ENCODE measurements around the gene TMEM238L. TPM values are rescaled to one million over a fixed set of nuclear protein-coding genes. Genes with fewer than 3 reads are reported as not detected.

The TMEM238L gene
- total and polyA plus RNA-seq, 2 donors (not counting 3 experiments of a cell fraction or from before 2014, with no cell fraction given): not detected

- dilution Hi-C loops (cut with MboI; ENCODE audit: extremely low pct_ligation_motif_present, low sequenced_read_pairs) (no loop called here), intact Hi-C loops (cut with micrococcal nuclease) (no loop called here)
- no peaks in the 10 kb centered on the region for H3K79me2 ChIP-seq (ENCODE audit: control insufficient read depth, insufficient read depth, low read length)
- no peak for FAIRE-seq
- ChIA-PET POLR2A (no interaction called here), CTCF (no interaction called here)
- no peaks in the 10 kb centered on the region for H3K9me3 ChIP-seq (replicated peaks; ENCODE audit: control insufficient read depth, insufficient read depth, low read length)
- DNase-seq (ENCODE audit: low read depth, low spot score): no peak
- no peaks in the 10 kb centered on the region for H3K4me1 ChIP-seq (ENCODE audit: control insufficient read depth, extremely low read depth, insufficient read depth, low read length)
- no peaks in the 10 kb centered on the region for H4K20me1 ChIP-seq (replicated peaks; ENCODE audit: control insufficient read depth, extremely low read depth, insufficient read depth, low read length)
- TF ChIP-seq POLR2AphosphoS5 (IDR thresholded peaks at IDR 0.05; ENCODE audit: insufficient read depth, low read depth, low read length) (no peak), EZH2 (IDR thresholded peaks at IDR 0.05; ENCODE audit: borderline replicate concordance, low read depth, low read length, severe bottlenecking) (no peak), POLR2A (IDR thresholded peaks at IDR 0.05; ENCODE audit: low read depth, low read length) (no peak), GATA2 (IDR thresholded peaks at IDR 0.05; ENCODE audit: insufficient read depth, insufficient read length, low read depth, low read length) (no peak), FOS (IDR thresholded peaks at IDR 0.05; ENCODE audit: borderline replicate concordance, insufficient read depth, low read length) (no peak), MYC (IDR thresholded peaks at IDR 0.05; ENCODE audit: low read depth, low read length) (no peak), CTCF (IDR thresholded peaks at IDR 0.05; ENCODE audit: extremely low read depth in 1 of 2, insufficient read depth in 1 of 2, low read depth in 1 of 2, low read length in 2 of 2) (no peak), MAX (IDR thresholded peaks at IDR 0.05; ENCODE audit: insufficient read depth, insufficient read length) (no peak), JUN (IDR thresholded peaks at IDR 0.05; ENCODE audit: borderline replicate concordance, insufficient read depth, insufficient read length, low read depth) (no peak)
- no peak overlapping the region for H3K4me3 ChIP-seq (replicated peaks in 1 of 3; ENCODE audit: insufficient read depth in 1 of 3, low read depth in 1 of 3, low read length in 3 of 3)
- BruUV-seq (replicated peaks): no TSS peak
- no peaks in the 10 kb centered on the region for H3K36me3 ChIP-seq (ENCODE audit: control insufficient read depth in 2 of 2, extremely low read depth in 1 of 2, insufficient read depth in 2 of 2, low read length in 2 of 2)
- no peaks in the 10 kb centered on the region for H3K27me3 ChIP-seq (ENCODE audit: control insufficient read depth in 2 of 2, insufficient read depth in 2 of 2, low read length in 2 of 2)
- H2AFZ ChIP-seq (ENCODE audit: low read depth, low read length): no peak overlapping the region
- no peak overlapping the region for H3K4me2 ChIP-seq (ENCODE audit: insufficient read depth, low read length)
- H3K9ac ChIP-seq (replicated peaks; ENCODE audit: extremely low read depth, insufficient read depth, low read length): no peak overlapping the region
- H3K27ac ChIP-seq (ENCODE audit: insufficient read depth, low read depth, low read length): no peak overlapping the region
- no peaks in the 10 kb centered on the region for H3K9me1 ChIP-seq (replicated peaks; ENCODE audit: control insufficient read depth, extremely low read depth, insufficient read depth, low read length)
Observed at GRCh38 chr17:10797476-10798328, 6.2 kb downstream of the TMEM238L start.

All from endothelial cell of umbilical vein (primary cell).